G401.6 (cell line): ENCODE results near the gene INTS3.

Experiments
- FAIRE-seq: peaks from 2 replicates; lab custom pipeline; 2012; peaks lifted over from hg19 to GRCh38; lab: Jason Lieb, UNC

Gene INTS3

DNA sequence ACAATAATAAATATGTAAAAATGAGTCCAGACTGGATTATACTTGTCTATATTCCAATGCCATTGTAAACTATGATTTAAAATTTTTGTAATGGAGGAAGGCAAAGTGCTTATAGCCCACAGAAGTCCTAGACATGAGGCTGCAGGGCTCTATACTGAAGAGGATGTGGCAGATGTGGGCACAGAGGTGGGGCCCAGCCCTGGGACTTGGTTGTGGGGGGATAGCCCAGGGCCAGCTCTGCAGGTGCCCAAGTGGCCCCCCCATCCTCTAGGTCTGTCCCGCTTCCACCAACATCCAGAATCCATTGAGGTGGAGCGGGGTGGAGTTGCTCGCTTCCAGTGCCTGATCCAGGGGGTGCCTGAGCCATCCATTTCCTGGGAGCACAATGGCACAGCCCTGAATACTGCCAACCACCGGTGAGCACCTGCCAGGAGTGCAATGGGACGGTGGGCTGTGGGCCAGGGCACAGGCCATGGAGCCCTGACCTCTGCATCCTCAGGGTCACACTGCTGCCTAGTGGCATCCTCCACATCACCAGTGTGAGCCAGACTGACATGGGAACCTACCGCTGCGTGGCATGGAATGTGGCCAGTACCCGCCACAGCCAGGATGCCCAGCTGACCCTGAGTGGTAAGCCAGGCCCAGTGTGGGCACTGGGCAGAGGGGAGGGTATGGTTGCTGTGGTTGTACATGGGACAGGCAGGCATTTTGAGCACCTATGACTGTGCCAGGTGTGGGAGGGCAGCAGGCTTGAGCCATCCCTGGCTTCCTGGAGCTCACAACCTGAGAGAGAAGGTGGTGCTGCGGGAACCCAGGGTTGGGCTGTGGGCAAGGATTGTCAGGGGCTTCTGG, 68.3 kb downstream of the INTS3 start:
- no peak for FAIRE-seq

- FAIRE-seq, result peak; percentile 90
Observed at GRCh38 chr1:153796786-153797659, 69.2 kb downstream of the INTS3 start.

- FAIRE-seq, result no peak
Observed at GRCh38 chr1:153798468-153798780, 70.6 kb downstream of the INTS3 start.

DNA sequence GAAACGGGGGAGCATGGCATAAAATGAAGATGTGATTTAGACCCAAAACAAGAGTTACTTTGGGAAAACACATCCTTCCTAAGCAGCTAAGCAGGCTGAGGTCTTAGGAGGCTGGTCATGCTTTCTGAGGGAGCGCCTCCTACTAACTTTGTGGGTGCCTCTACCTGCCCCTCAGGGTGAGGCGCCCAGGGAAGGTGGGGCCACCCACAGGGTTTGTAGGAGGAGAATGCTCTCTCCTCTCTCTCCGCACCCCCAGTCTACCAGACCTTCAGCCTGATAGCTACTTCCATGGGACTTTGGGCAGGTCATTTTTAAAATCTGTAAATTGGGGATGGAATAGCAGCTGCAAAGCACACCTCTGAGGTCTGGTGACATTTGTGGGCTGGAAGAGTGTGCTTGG, 71.2 kb downstream of the INTS3 start:
- no peak for FAIRE-seq

DNA sequence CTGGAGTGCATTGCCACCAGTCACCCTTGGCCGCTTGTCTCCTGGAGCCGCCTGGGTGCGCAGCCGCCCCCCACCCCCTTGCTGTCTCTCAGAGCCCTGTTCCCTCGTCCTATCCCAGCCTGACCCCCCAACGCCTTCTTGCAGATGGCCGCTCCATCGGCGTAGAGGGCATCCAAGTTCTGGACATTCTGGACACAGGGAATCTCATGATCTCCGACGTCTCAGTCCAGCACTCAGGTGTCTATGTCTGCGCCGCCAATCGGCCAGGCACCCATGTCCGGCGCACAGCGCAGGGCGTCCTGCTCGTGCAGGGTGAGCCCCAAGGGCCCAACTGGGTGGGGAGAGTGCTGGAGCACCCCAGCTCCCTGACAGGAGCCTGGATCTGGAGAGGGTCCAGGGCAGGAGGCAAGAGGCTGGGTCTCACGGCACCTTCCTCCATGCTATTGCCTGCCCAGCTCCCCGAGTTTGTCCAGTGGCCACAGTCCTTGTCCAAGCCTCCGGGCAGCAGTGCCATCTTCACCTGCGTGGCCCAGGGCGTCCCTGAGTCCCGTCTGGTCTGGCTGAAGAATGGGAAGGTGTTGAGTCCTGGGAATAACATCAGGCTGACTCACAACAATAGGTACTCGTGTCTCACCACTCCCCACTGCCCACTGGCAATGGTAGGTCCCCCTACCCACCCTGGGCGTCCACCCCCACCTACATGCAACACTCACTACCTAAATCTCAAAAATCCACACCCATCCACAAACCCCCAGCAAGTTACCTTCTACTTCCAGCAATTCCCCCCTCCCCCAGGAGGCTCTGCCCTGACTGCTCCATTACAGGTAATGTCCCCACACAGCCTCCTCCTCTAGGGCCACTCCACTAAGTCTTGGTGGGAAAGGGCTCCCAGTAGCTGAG, 72.0 kb downstream of the INTS3 start:
- FAIRE-seq, result no peak

GRCh38 chr1:153800516-153800915, 72.7 kb downstream of the INTS3 start:
- no peak for FAIRE-seq

DNA sequence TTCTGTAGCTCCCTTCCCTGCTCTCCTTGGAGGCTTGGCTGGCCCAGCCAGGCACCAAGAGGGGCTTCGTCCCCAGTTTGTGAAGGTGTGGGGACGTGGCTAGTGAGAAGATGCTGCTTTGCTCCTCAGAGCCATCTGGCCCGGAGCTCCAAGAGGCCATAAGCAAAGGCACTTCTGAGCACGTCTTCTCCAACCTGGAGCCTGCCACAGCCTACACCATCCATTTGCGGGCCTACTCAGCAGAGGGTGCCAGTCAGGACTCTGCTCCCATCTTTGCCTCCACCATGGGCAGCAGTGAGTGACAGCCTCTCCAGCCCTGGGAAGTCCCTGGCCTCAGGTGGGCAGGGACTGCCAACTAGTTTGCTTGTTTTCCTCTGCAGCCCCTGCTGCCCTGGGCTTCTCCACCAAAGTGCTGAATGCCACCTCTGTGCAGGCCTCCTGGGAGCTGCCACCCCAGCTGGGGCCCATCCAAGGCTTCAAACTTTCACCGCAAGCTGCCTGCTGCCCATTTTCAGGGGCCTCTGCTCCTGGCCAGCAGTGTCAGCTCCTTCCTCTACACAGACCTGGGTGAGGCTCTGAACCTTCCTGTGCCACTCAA, 73.3 kb downstream of the INTS3 start:
- FAIRE-seq, result no peak

DNA sequence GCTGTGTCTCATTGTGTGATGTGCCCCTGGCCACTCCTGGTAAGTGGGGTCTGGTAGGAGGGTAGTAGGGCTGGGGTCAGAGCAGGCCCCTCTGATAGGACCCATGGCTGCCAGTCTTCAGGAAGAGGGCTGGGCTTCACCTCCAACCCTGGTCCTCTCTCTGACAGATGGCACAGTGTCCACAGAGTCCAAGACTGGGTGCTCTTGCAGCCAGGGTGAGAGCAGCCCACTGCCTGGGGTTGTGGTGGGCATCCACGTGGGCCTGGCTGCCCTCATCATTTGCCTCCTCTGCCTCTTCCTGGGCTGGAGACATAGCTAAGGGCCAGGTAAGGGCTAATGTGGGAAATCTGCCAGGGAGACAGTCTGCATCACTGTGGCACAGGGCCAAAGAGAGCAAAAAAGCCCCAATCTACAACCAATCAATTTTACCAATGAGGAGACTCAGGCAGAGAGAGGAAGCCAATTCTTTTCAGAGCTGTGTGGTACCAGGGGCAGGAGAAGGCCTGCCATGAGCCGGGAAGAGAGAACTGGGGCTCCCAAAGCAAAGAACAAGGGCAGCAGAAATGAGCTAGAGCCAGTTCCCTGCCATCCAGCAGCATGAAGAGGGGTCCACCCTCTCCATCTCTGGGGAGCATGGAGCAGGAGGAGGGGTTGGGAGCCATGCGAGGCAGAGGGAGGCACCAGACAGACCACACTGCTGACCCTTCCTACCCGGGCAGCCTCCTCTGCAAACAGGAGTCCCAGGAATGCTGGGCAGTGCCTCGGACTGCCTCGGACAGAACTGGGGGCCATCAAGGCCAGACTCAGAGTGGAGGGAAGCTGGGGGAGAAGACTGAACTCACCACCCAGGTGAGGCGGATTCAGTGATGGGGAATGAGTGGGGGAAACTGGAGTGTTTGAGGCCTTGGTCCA, 74.2 kb downstream of the INTS3 start:
- FAIRE-seq, result no peak

GRCh38 chr1:153803470-153804056, 75.7 kb downstream of the INTS3 start:
- FAIRE-seq, result no peak

- no peak for FAIRE-seq
Observed at GRCh38 chr1:153804112-153804511, 76.3 kb downstream of the INTS3 start.

DNA sequence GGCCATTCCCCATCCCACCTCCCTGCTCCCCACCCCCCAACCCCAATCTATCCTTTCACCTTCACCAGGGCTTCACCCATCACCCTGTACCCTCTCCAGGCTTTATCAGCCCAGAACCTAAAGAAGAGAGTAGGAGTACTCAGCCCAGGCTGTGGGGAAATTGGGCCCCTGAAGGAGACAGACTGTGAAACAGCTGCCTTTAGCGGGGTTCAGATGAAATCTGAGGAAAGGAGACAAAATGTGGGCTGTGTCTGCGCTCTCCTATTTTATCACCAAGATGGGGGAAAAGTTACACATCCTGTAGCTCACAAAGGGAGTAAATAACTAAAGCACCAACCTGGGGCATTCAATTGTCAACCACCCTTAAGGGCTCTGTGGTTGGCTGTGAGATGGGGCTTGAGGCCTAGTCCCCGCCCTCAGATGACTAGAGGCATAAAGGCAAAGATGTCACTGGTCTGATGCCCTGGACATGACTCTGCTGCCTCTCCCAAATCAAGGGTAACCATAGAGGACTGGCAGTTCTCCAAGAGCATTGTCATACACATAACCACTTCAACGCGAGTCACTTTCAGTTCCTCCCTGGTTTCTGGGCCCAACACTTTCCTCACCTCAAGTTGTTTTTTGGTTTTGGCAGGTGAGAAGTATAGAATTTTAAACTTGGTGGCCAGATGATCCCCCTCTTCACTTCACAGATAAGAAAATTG, 77.3 kb downstream of the INTS3 start:
- FAIRE-seq, result no peak

- no peak for FAIRE-seq
Observed at GRCh38 chr1:153805886-153806719, 78.3 kb downstream of the INTS3 start.

GRCh38 chr1:153816283-153816889, 88.5 kb downstream of the INTS3 start:
- no peak for FAIRE-seq

- FAIRE-seq, result no peak
Observed at GRCh38 chr1:153818876-153819275, 91.0 kb downstream of the INTS3 start.
